Endothelial cell of umbilical vein (primary cell): Measurements from ENCODE around the gene STX4.

Source experiments
- EZH2 ChIP-seq: IDR thresholded peaks from 2 replicates; pipeline ENCODE4 v1.6.1; 2012; ENCODE audit warnings: borderline replicate concordance, low read depth, mild to moderate bottlenecking, moderate library complexity, low read length, inconsistent platforms; ENCODE audit not compliant: severe bottlenecking
- FOS ChIP-seq: IDR thresholded peaks from 2 replicates; pipeline ENCODE4 v1.6.1; 2011; ENCODE audit warnings: mild to moderate bottlenecking, low read length, moderate library complexity, borderline replicate concordance; ENCODE audit not compliant: insufficient read depth
- JUN ChIP-seq: IDR thresholded peaks from 2 replicates; pipeline ENCODE4 v1.6.1; 2011; ENCODE audit warnings: borderline replicate concordance, low read depth; ENCODE audit not compliant: insufficient read length, insufficient read depth
- MYC ChIP-seq: IDR thresholded peaks from one replicate; pipeline ENCODE4 v1.6.1; 2011; ENCODE audit warnings: mild to moderate bottlenecking, low read depth, low read length
- POLR2A ChIP-seq: IDR thresholded peaks from 2 replicates; pipeline ENCODE4 v1.6.1; 2012; ENCODE audit warnings: low read depth, mild to moderate bottlenecking, control low read depth, low read length
- POLR2AphosphoS5 ChIP-seq: IDR thresholded peaks from 2 replicates; pipeline ENCODE4 v1.6.1; 2012; ENCODE audit warnings: low read depth, mild to moderate bottlenecking, control low read depth, low read length, moderate library complexity; ENCODE audit not compliant: insufficient read depth
- TF ChIP-seq, protein P1 (sequence below), 2 donors: IDR thresholded peaks; 1 replicate in 1 of 2; 2 replicates in 1 of 2; pipeline ENCODE4 v1.5.1; 2011; ENCODE audit warnings: low read length in 2 of 2, mild to moderate bottlenecking in 2 of 2, moderate library complexity in 2 of 2, control low read depth in 1 of 2, inconsistent platforms in 1 of 2, low read depth in 1 of 2; ENCODE audit not compliant: insufficient read depth in 1 of 2; ENCODE audit errors: extremely low read depth in 1 of 2
- TF ChIP-seq, protein P2 (sequence below): IDR thresholded peaks from 2 replicates; pipeline ENCODE4 v1.6.1; 2011; ENCODE audit not compliant: insufficient read depth, insufficient read length

DNA sequence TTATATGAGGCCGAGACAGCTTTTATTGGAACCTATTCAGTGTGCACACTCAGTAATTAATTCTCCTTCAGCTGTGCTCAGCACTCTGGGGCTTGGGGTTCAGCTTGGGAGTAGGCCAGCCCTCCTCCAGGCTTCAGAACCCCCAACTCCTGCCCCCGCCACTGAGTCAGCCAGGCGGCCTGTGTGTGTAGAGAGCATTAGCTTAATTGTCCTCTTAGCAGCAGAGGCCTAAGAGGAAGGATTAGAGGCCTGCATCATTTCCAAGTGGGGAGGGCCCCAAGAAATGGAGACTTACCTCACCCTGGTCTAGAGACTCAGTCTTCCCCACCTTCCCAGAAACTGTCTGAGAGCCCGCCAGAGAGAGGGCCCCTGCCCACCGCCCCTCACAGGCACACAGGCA is 54.6 kb downstream of the STX4 start:
- TF ChIP-seq, protein P1, sequence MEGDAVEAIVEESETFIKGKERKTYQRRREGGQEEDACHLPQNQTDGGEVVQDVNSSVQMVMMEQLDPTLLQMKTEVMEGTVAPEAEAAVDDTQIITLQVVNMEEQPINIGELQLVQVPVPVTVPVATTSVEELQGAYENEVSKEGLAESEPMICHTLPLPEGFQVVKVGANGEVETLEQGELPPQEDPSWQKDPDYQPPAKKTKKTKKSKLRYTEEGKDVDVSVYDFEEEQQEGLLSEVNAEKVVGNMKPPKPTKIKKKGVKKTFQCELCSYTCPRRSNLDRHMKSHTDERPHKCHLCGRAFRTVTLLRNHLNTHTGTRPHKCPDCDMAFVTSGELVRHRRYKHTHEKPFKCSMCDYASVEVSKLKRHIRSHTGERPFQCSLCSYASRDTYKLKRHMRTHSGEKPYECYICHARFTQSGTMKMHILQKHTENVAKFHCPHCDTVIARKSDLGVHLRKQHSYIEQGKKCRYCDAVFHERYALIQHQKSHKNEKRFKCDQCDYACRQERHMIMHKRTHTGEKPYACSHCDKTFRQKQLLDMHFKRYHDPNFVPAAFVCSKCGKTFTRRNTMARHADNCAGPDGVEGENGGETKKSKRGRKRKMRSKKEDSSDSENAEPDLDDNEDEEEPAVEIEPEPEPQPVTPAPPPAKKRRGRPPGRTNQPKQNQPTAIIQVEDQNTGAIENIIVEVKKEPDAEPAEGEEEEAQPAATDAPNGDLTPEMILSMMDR (IDR thresholded peaks at IDR 0.05; ENCODE audit: extremely low read depth in 1 of 2, insufficient read depth in 1 of 2, low read depth in 1 of 2, low read length in 2 of 2) = no peak
- TF ChIP-seq POLR2AphosphoS5 (no peak), JUN (no peak), POLR2A (no peak), MYC (no peak), EZH2 (no peak), FOS (no peak)
- TF ChIP-seq, protein P2, sequence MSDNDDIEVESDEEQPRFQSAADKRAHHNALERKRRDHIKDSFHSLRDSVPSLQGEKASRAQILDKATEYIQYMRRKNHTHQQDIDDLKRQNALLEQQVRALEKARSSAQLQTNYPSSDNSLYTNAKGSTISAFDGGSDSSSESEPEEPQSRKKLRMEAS = no peak
